Esophagus muscularis mucosa (tissue), 4 donors: ENCODE measurements around the gene ZNF862.

Experiments used
- CTCF ChIP-seq, 3 experiments: fragments of 200-600 bp in 2 of 3; fragments of 450-650 bp in 1 of 3; sonication (generic) in 2 of 3; IDR thresholded peaks; one replicate each; pipeline ENCODE4 v1.5.1; 2017 to 2019; ENCODE audit warnings: antibody characterized with exemption in 3 of 3, mild to moderate bottlenecking in 2 of 3, moderate library complexity in 1 of 3
- EP300 ChIP-seq: sonication (generic); formaldehyde crosslinking; IDR thresholded peaks from one replicate; pipeline ENCODE4 v1.6.1; 2017; ENCODE audit warnings: antibody characterized with exemption
- POLR2A ChIP-seq: fragments of 450-650 bp; IDR thresholded peaks from one replicate; pipeline ENCODE4 v1.6.1; 2017; ENCODE audit warnings: antibody characterized with exemption, moderate library complexity, mild to moderate bottlenecking, low read depth
- POLR2AphosphoS5 ChIP-seq, 2 donors: sonication (generic); formaldehyde crosslinking; IDR thresholded peaks; one replicate each; pipeline ENCODE4 v1.6.1; 2017; ENCODE audit warnings: antibody characterized with exemption in 2 of 2

GRCh38 chr7:149815661-149816266 is 22.4 kb upstream of the ZNF862 start:
- no peak for TF ChIP-seq POLR2A
- TF ChIP-seq CTCF (IDR thresholded peaks at IDR 0.05): no peak
- TF ChIP-seq EP300: no peak
- TF ChIP-seq POLR2AphosphoS5 (IDR thresholded peaks at IDR 0.05): no peak
